Stimulated activated CD8-positive, alpha-beta memory T cell treated with anti-CD3 and anti-CD28 coated beads, Interleukin-2, amount 100 ng/mL, for 48 hours (primary cell): ENCODE measurements around the gene MRO.
"Not testable (repeated sequence)": the region's sequence is repeated elsewhere in the genome, so short reads cannot be mapped to it uniquely, and the experiment has no call there.

Source experiments
- DNase-seq, 2 donors: peaks; one replicate each; pipeline ENCODE4 v3.0.0-alpha.2; 2020; ENCODE audit warnings: low read depth in 2 of 2

Gene MRO

GRCh38 chr18:50791599-50792438 lies 28.0 kb downstream of the MRO start:
- DNase-seq, result no peak

DNA sequence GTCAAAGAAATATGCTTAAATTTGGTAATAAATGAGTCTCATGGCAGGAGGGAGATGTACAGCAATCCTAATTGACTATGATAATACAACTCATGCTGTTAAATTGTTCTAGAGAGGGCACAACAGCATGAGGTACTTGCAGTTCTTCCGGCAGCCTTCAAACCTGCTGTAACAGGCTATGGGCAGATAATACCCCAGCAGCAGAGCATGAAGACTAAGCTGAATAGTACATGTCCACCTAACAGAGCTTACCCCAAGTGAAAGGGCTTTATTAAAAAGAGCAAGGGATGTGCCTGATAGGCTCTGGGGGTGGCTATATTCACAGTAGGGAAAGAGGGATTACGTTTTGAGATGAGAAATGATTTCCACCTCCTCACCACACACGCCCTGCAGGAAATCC lies 28.9 kb downstream of the MRO start:
- no peak for DNase-seq

GRCh38 chr18:50790241-50790640 lies 29.6 kb downstream of the MRO start:
- no peak for DNase-seq

- DNase-seq, result no peak
These were observed 31.5 kb downstream of the MRO start for GRCh38 chr18:50788284-50788683.

GRCh38 chr18:50786864-50787263 lies 33.0 kb downstream of the MRO start:
- DNase-seq, result no peak

- no peak for DNase-seq
These were observed 36.3 kb downstream of the MRO start for GRCh38 chr18:50783553-50783952.

DNA sequence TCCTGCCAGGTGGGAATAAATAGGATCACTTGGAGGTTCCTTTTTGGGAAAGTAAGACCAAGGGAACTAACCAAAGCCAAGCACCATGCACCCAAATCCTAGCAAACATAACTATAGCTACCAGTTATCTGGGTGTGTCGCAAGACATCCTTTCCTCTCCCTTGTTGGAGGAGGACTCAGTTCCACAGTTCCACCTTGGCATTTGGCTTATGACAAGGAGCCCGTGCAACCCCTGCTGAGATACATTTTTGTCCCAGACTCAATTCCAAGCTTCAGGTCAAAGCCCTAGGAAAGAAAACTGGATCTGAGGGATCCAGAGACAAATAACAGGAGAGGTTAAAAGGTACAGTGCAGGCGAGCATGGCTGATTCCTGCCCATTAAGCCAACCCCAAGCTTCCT lies 40.8 kb downstream of the MRO start:
- DNase-seq, result not testable (repeated sequence)

DNA sequence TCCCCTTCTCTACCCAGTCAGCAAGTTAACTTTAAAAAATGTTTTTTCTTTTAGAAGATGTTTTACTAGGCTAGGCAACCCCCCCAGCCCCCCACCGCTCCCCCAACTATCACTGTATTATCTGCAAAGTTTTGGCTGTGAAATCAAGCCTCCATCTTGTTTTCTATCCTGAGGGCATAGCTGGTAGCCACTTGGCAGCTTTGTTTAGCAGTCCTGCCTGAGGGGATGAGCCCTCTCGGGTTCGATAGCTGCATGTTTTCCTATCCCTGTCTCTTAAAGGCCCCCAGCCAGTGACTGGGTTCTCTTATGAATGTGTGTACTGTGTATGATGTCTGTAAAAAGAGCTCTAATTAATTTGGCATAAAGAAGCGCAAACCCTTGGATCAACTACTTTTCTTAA lies 43.4 kb downstream of the MRO start:
- DNase-seq, result no peak

DNA sequence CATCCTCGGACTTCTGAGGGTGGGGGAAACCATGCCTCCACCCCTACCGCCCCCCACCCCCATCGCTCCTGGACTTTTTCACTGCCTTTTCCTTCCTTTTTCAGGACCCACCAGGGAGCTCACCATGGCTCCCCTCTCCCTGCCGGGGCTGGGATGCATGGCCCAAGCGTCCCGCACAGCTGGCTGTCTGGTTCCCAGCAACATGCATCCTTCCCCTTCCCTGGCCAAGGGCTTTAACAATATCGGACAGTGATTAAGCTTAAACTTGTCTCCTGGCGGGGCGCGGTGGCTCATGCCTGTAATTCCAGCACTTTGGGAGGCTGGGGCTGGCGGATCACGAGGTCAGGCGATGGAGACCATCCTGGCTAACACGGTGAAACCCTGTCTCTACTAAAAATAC lies 44.1 kb downstream of the MRO start:
- no peak for DNase-seq

DNA sequence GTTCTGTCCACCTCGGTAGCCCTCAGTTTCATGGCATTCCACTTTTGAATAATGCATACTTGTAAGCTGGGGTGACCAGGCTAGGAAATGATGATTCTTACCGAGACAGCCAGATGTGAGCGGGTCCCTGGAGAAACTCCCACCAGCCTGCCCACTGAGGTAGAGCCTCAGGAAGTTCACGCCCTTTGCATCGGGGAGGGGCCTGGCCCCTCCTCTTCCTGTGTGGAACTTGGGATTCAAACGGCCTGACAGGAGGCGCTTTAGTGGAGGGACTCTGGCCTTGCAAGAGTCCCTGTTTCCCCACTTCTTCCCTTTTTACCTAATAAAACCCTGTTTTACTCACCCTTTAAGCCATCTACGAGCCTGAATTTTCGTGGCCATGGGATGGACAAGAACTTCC lies 44.6 kb downstream of the MRO start:
- DNase-seq, result no peak

DNA sequence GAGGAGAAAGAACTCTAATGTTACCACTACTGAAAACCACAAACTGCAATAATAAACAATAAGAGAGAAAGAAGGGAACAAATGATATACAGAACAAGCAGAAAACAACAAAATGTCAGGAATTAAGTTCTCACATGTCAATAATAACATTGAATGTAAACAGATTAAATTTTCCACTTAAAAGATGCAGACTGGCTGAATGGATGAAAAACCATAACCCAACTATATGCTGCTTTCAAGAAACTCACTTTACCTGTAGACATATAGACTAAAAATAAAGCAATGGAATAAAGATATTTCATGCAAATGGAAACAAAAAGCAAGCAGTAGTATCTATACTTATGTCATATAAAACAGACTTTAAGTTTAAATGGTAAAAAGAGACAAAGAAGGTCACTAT lies 50.4 kb downstream of the MRO start:
- no peak for DNase-seq

- DNase-seq, result no peak
These were observed 62.5 kb downstream of the MRO start for GRCh38 chr18:50757358-50757757.

DNA sequence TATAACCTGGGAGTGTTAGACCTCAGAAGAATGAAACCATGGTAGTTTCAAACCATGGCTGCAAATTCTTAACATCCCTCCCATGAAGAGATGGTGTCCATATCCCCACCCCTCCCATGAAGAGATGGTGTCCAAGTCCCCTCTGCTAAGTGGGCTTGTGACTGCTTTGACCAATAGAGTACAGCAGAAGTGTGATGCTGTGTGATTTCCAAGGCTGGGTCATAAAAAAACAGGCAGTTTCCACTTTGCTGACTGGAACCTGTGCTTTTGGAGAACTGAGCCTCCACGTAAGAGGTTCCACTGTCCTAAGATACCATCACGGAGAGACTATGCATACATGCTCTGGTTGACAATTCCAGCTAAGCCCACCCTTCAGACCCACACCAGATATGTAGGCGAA lies 65.5 kb downstream of the MRO start:
- no peak for DNase-seq

- no peak for DNase-seq
These were observed 66.5 kb downstream of the MRO start for GRCh38 chr18:50753311-50753710.

DNA sequence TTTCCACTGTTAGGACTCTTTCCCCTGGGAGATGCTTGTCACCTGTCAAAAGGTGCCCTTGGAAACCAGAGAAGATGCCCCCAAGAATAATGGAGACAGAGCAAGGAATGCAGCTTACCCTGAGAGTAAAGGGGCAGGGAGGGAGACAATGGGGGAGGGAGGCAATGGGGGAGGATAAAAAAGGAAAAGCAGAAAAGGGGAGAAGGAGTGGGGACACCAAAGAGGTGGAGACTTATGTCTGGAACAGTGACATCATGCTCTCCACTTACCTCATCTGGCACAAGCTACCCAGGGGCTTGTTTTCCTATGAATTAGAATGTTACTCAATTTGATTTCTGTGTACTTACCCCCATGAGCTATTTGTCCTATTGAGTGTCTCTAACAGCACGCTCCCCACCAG lies 67.9 kb downstream of the MRO start:
- DNase-seq, result no peak

DNA sequence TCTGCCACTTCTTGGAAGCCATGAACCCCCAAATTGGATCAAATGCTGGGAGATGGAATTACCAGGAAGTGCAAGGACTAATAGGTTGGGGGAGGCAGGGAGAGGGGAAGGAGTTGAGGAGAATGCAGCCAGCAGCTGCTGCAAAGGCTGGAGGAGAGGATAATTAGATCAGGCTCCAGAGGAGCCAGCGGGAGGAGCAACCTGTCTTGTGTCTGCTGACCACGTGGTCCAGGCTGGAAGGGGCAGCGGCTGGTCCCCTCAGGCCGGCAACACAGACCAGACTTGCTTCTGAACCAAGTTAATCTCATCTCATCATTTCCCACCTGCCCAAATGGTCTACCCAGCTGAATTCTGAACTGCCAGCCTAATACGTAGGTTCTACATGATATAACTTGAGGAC lies 68.3 kb downstream of the MRO start:
- no peak for DNase-seq

GRCh38 chr18:50750546-50750945 lies 69.3 kb downstream of the MRO start:
- no peak for DNase-seq

- DNase-seq, result no peak
These were observed 69.9 kb downstream of the MRO start for GRCh38 chr18:50749945-50750344.

DNA sequence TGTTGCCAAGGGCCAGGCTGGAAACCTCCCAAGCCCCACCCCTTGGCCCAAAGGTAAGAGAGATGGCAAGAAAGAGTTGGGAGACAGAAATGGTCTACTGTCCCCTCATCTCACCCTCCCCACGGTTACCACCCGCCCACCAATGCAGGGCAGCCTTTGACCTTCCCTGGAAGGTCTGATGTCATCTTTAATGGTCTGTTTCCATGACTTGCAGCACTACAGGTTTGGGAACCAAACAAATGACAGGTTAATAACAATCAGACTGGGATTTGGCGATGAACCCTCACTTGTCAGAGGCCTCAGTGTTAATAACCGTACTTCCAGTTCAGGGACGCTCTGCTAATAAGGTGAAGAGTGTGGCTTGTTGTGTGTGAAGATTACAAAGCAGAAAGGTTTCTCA lies 70.4 kb downstream of the MRO start:
- no peak for DNase-seq

GRCh38 chr18:50748243-50749229 lies 71.3 kb downstream of the MRO start:
- DNase-seq, result no peak

- DNase-seq, result no peak
These were observed 72.0 kb downstream of the MRO start for GRCh38 chr18:50747849-50748242.

DNA sequence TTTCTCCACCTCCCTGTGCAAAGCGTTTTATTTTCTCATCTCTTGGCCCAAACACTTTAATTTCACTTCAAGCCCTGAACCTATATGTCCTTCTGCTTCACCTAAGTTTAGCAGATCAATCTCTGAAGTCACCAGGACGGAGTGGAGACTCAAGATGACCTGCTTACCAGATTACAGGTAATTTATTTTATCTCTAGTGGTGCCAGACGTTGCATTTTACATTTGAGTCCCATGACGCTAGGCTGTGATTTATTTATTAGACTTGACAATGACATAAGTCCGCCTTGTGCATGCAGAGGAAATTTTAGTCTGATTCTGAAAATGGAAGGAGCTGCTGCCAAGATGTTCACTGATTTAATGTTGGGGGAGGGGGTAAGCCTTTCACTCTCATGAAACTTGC lies 73.9 kb downstream of the MRO start:
- no peak for DNase-seq
